Mesenchymal stem cell (in vitro differentiated cells and primary cell): Measurements from ENCODE around the gene BFSP2.

Experiments
- DNase-seq: peaks from one replicate; pipeline ENCODE4 v3.0.0-alpha.2; 2013
- H2AFZ ChIP-seq: one replicate; pipeline ENCODE4 v1.6.1; 2013; ENCODE audit warnings: low read depth, mild to moderate bottlenecking, control low read depth, inconsistent platforms, low read length, moderate library complexity
- H2AK5ac ChIP-seq: 2 replicates; pipeline ENCODE4 v1.6.1; 2013; ENCODE audit warnings: low read length, moderate library complexity, mild to moderate bottlenecking, inconsistent platforms; ENCODE audit not compliant: severe bottlenecking
- H2BK120ac ChIP-seq: one replicate; pipeline ENCODE4 v1.6.1; 2013; ENCODE audit warnings: low read depth, mild to moderate bottlenecking, inconsistent platforms, low read length, moderate library complexity
- H2BK12ac ChIP-seq, 2 experiments: one replicate each; pipeline ENCODE4 v1.6.1; 2013; ENCODE audit warnings: inconsistent platforms in 2 of 2, low read length in 2 of 2, mild to moderate bottlenecking in 2 of 2, moderate library complexity in 2 of 2, control low read depth in 1 of 2
- H2BK15ac ChIP-seq: one replicate; pipeline ENCODE4 v1.6.1; 2013; ENCODE audit warnings: mild to moderate bottlenecking, low read depth, inconsistent platforms; ENCODE audit not compliant: poor library complexity, severe bottlenecking
- H2BK5ac ChIP-seq: 2 replicates; pipeline ENCODE4 v1.6.1; 2013; ENCODE audit warnings: low read depth, mild to moderate bottlenecking, low read length, control low read depth, inconsistent platforms; ENCODE audit not compliant: poor library complexity, severe bottlenecking
- H3K14ac ChIP-seq, 2 experiments: one replicate each; pipeline ENCODE4 v1.6.1; 2013; ENCODE audit warnings: inconsistent platforms in 2 of 2, low read length in 2 of 2, control low read depth in 1 of 2, mild to moderate bottlenecking in 1 of 2, moderate library complexity in 1 of 2
- H3K18ac ChIP-seq, 2 experiments: one replicate each; pipeline ENCODE4 v1.6.1; 2013; ENCODE audit warnings: inconsistent platforms in 2 of 2, low read length in 2 of 2, control low read depth in 1 of 2, low read depth in 1 of 2, mild to moderate bottlenecking in 1 of 2
- H3K23ac ChIP-seq, 2 experiments: one replicate each; pipeline ENCODE4 v1.6.1; 2013; ENCODE audit warnings: inconsistent platforms in 2 of 2, low read length in 2 of 2, mild to moderate bottlenecking in 2 of 2, moderate library complexity in 2 of 2, control low read depth in 1 of 2
- H3K27ac ChIP-seq: 2 replicates; pipeline ENCODE4 v1.5.1; 2013; ENCODE audit warnings: mild to moderate bottlenecking, moderate library complexity, low read length, control low read depth, inconsistent platforms; ENCODE audit not compliant: poor library complexity, severe bottlenecking
- H3K27me3 ChIP-seq, 2 experiments: 2 replicates each; pipeline versions ENCODE4 v1.6.1 to v1.7.0; 2013; ENCODE audit warnings: low read length in 2 of 2, mild to moderate bottlenecking in 2 of 2, moderate library complexity in 2 of 2, control low read depth in 1 of 2, inconsistent platforms in 1 of 2; ENCODE audit not compliant: control insufficient read depth in 1 of 2, insufficient read depth in 1 of 2
- H3K36me3 ChIP-seq, 2 experiments: 2 replicates each; pipeline versions ENCODE4 v1.6.1 to v1.7.0; 2013; ENCODE audit warnings: low read length in 2 of 2, control low read depth in 1 of 2, inconsistent platforms in 1 of 2, low read depth in 1 of 2, mild to moderate bottlenecking in 1 of 2; ENCODE audit not compliant: insufficient read depth in 2 of 2, control insufficient read depth in 1 of 2
- H3K4ac ChIP-seq, 2 experiments: one replicate each; pipeline ENCODE4 v1.6.1; 2013; ENCODE audit warnings: inconsistent platforms in 2 of 2, low read length in 2 of 2, mild to moderate bottlenecking in 2 of 2, moderate library complexity in 2 of 2, control low read depth in 1 of 2, low read depth in 1 of 2
- H3K4me1 ChIP-seq: 2 replicates; pipeline ENCODE4 v1.6.1; 2013; ENCODE audit warnings: low read depth, low read length, control low read depth; ENCODE audit not compliant: control insufficient read depth, insufficient read depth
- H3K4me2 ChIP-seq: 2 replicates; pipeline ENCODE4 v1.6.1; 2013; ENCODE audit warnings: low read length, mild to moderate bottlenecking, inconsistent platforms; ENCODE audit not compliant: poor library complexity, severe bottlenecking
- H3K4me3 ChIP-seq, 2 experiments: 2 replicates each; pipeline versions ENCODE4 v1.5.1 to v1.7.0; 2013; ENCODE audit warnings: low read length in 2 of 2, mild to moderate bottlenecking in 2 of 2, control low read depth in 1 of 2, low read depth in 1 of 2; ENCODE audit not compliant: insufficient read depth in 1 of 2
- H3K79me1 ChIP-seq: replicated peaks from 2 replicates; pipeline ENCODE4 v1.6.1; 2013; ENCODE audit warnings: mild to moderate bottlenecking, control low read depth, low read length, inconsistent platforms; ENCODE audit not compliant: poor library complexity, severe bottlenecking
- H3K9ac ChIP-seq: 2 replicates; pipeline ENCODE4 v1.7.0; 2013; ENCODE audit warnings: mild to moderate bottlenecking, low read length, moderate library complexity
- H3K9me3 ChIP-seq: 2 replicates; pipeline ENCODE4 v1.7.0; 2013; ENCODE audit warnings: mild to moderate bottlenecking, low read length; ENCODE audit not compliant: control insufficient read depth
- H4K8ac ChIP-seq: one replicate; pipeline ENCODE4 v1.6.1; 2013; ENCODE audit warnings: inconsistent platforms, mild to moderate bottlenecking, low read length, moderate library complexity
- H4K91ac ChIP-seq: one replicate; pipeline ENCODE4 v1.6.1; 2013; ENCODE audit warnings: mild to moderate bottlenecking, low read length, inconsistent platforms
- WGBS: methylation state at CpG from one replicate; pipeline ENCODE4 v1.1.7; 2013; ENCODE audit warnings: mixed read lengths; 5-methylcytosine and 5-hydroxymethylcytosine counted together

BFSP2 gene

GRCh38 chr3:133512416-133513089 is 112.7 kb downstream of the BFSP2 start:
- WGBS: 89% methylated on average over 5 of the region's 6 CpGs
- no peaks in the 10 kb centered on the region for H3K9me3 ChIP-seq

GRCh38 chr3:133514418-133514817 is 114.6 kb downstream of the BFSP2 start:
- no peak overlapping the region for H2AFZ ChIP-seq
- H3K4me2 ChIP-seq: no peak overlapping the region
- H3K4me1 ChIP-seq: no peaks in the 10 kb centered on the region
- H2AK5ac ChIP-seq: no peak overlapping the region
- H3K4me3 ChIP-seq: no peak overlapping the region
- no peaks in the 10 kb centered on the region for H3K27me3 ChIP-seq
- no peak overlapping the region for H3K14ac ChIP-seq
- no peak overlapping the region for H3K27ac ChIP-seq
- no peak overlapping the region for H2BK5ac ChIP-seq
- H3K9me3 ChIP-seq: no peaks in the 10 kb centered on the region
- 79% methylated on average over 6 of the region's 6 CpGs for WGBS
- no peak overlapping the region for H2BK120ac ChIP-seq
- H2BK15ac ChIP-seq: no peak overlapping the region
- H3K79me1 ChIP-seq: no peaks in the 10 kb centered on the region
- no peak overlapping the region for H3K18ac ChIP-seq
- no peak overlapping the region for H3K4ac ChIP-seq
- H3K9ac ChIP-seq: no peak overlapping the region
- no peak overlapping the region for H4K91ac ChIP-seq
- no peaks in the 10 kb centered on the region for H3K36me3 ChIP-seq
- H3K23ac ChIP-seq: no peak overlapping the region
- no peak overlapping the region for H2BK12ac ChIP-seq
- no peak for DNase-seq
- H4K8ac ChIP-seq: no peak overlapping the region

More at GRCh38 chr3:133512416-133513089, 112.7 kb downstream of the BFSP2 start:
- H4K8ac ChIP-seq: no peak overlapping the region
- no peaks in the 10 kb centered on the region for H3K4me1 ChIP-seq
- H2BK12ac ChIP-seq: no peak overlapping the region
- no peak overlapping the region for H4K91ac ChIP-seq
- H3K18ac ChIP-seq: no peak overlapping the region
- H3K23ac ChIP-seq: no peak overlapping the region
- H2BK15ac ChIP-seq: no peak overlapping the region
- DNase-seq: no peak
- no peak overlapping the region for H2AK5ac ChIP-seq
- H2BK120ac ChIP-seq: no peak overlapping the region
- H3K14ac ChIP-seq: no peak overlapping the region
- H2AFZ ChIP-seq: no peak overlapping the region
- no peaks in the 10 kb centered on the region for H3K27me3 ChIP-seq
- no peak overlapping the region for H3K27ac ChIP-seq
- no peak overlapping the region for H2BK5ac ChIP-seq
- H3K9ac ChIP-seq: no peak overlapping the region
- H3K79me1 ChIP-seq: no peaks in the 10 kb centered on the region
- H3K4me3 ChIP-seq: no peak overlapping the region
- H3K4me2 ChIP-seq: no peak overlapping the region
- no peaks in the 10 kb centered on the region for H3K36me3 ChIP-seq
- H3K4ac ChIP-seq: no peak overlapping the region

DNA sequence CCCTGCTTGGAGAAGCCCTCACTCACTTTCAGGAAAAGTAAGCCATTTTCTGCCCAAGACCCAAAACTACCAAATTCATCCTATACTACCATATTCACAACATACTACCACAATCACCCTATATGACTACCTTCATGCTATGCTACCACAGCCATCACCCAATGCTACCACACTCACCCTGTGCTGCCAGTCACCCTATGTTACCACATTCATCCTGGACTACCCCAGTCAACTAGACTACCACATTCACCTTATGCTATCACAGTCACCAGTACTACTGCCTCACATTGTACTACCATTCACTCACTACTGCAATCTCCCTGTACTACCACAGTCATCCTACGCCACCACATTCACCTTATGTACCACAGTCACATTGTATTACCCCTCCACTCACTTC is 115.3 kb downstream of the BFSP2 start:
- Histone ChIP-seq H3K18ac (no peak overlapping the region), H3K27me3 (no peaks in the 10 kb centered on the region), H3K9me3 (no peaks in the 10 kb centered on the region), H4K8ac (no peak overlapping the region), H2BK5ac (no peak overlapping the region), H3K4me3 (no peak overlapping the region), H3K23ac (no peak overlapping the region), H2BK12ac (no peak overlapping the region), H2AK5ac (no peak overlapping the region), H3K14ac (no peak overlapping the region), H3K27ac (no peak overlapping the region), H4K91ac (no peak overlapping the region), H3K36me3 (no peaks in the 10 kb centered on the region), H3K79me1 (no peaks in the 10 kb centered on the region), H2BK15ac (no peak overlapping the region), H2AFZ (no peak overlapping the region), H3K9ac (no peak overlapping the region), H2BK120ac (no peak overlapping the region), H3K4me2 (no peak overlapping the region), H3K4ac (no peak overlapping the region), H3K4me1 (no peaks in the 10 kb centered on the region)
- DNase-seq: no peak
- 69% methylated on average over 1 of the region's 1 CpG for WGBS

DNA sequence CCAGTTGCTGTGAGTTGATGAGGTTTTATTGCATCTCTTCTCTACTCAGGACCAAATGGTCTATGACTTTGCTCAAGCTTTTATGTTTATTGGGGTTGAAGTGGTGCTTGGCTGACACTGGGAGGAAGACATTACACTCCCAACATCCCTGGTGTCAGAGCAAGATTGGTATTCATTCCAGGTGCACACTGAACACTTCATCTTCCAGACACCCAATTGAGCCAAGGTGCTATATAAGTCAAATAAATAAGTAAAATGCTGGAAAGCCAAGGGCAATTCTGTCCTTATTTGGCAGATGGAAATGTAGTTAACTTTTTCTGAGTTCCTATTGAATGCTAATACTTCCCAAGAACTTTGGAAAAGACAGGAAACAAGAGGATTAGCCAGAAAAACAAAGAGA is 120.4 kb downstream of the BFSP2 start:
- Histone ChIP-seq H3K23ac (no peak overlapping the region), H2BK15ac (no peak overlapping the region), H3K14ac (no peak overlapping the region), H3K27ac (no peak overlapping the region), H3K4me1 (no peaks in the 10 kb centered on the region), H4K91ac (no peak overlapping the region), H3K4ac (no peak overlapping the region), H3K36me3 (no peaks in the 10 kb centered on the region), H3K9me3 (no peaks in the 10 kb centered on the region), H2AFZ (no peak overlapping the region), H4K8ac (no peak overlapping the region), H3K4me3 (no peak overlapping the region), H2AK5ac (no peak overlapping the region), H3K27me3 (no peaks in the 10 kb centered on the region), H3K79me1 (no peaks in the 10 kb centered on the region), H3K4me2 (no peak overlapping the region), H2BK12ac (no peak overlapping the region), H3K9ac (no peak overlapping the region), H2BK5ac (no peak overlapping the region), H3K18ac (no peak overlapping the region), H2BK120ac (no peak overlapping the region)
- no peak for DNase-seq
